NCI-H187 (cell line): Measurements from ENCODE around the gene CACHD1.
A peak's percentile ranks its signal among the peaks of the same experiment; 100 is the strongest.

Experiments
- DNase-seq, 2 experiments: peaks; one replicate each; lab custom pipeline; 2025; lab: John Stamatoyannopoulos, UW

The CACHD1 gene

GRCh38 chr1:64550510-64550909 is 80.6 kb downstream of the CACHD1 start:
- DNase-seq: peak in 1 of 2 experiments; percentile 56

GRCh38 chr1:64550946-64551605 is 81.1 kb downstream of the CACHD1 start:
- no peak for DNase-seq

- DNase-seq: no peak
Observed at GRCh38 chr1:64553285-64553684, 83.4 kb downstream of the CACHD1 start.

GRCh38 chr1:64555947-64556346 is 86.0 kb downstream of the CACHD1 start:
- DNase-seq: no peak

- DNase-seq: no peak
Observed at GRCh38 chr1:64561993-64562392, 92.1 kb downstream of the CACHD1 start.

- no peak for DNase-seq
Observed at GRCh38 chr1:64563958-64564565, 94.1 kb downstream of the CACHD1 start.

- no peak for DNase-seq
Observed at GRCh38 chr1:64564891-64565290, 95.0 kb downstream of the CACHD1 start.

GRCh38 chr1:64567426-64568170 is 97.7 kb downstream of the CACHD1 start:
- no peak for DNase-seq

- no peak for DNase-seq
Observed at GRCh38 chr1:64568171-64568450, 98.2 kb downstream of the CACHD1 start.

GRCh38 chr1:64569411-64569810 is 99.5 kb downstream of the CACHD1 start:
- DNase-seq: no peak

GRCh38 chr1:64570267-64570855 is 100.4 kb downstream of the CACHD1 start:
- DNase-seq: no peak

- no peak for DNase-seq
Observed at GRCh38 chr1:64572222-64572900, 102.4 kb downstream of the CACHD1 start.

- DNase-seq: no peak
Observed at GRCh38 chr1:64574301-64574700, 104.4 kb downstream of the CACHD1 start.

GRCh38 chr1:64575881-64576676 is 106.2 kb downstream of the CACHD1 start:
- no peak for DNase-seq

- DNase-seq: no peak
Observed at GRCh38 chr1:64578270-64578973, 108.5 kb downstream of the CACHD1 start.

- no peak for DNase-seq
Observed at GRCh38 chr1:64579767-64580166, 109.8 kb downstream of the CACHD1 start.

- peak; percentile 63 to 70 for DNase-seq
Observed at GRCh38 chr1:64581135-64581842, 111.4 kb downstream of the CACHD1 start.

GRCh38 chr1:64581843-64582185 is 111.9 kb downstream of the CACHD1 start:
- no peak for DNase-seq

GRCh38 chr1:64584479-64584878 is 114.5 kb downstream of the CACHD1 start:
- DNase-seq: no peak

GRCh38 chr1:64588876-64589275 is 118.9 kb downstream of the CACHD1 start:
- DNase-seq: no peak
